Nephron (organoid): ENCODE measurements around the gene LRCOL1.
A peak's percentile ranks its signal among the peaks of the same experiment; 100 is the strongest.

Source experiments
- H3K27ac Mint-ChIP-seq, 3 experiments: 2 replicates each; pipeline ENCODE4 v1.8.0; 2020; ENCODE audit warnings: mixed read lengths in 3 of 3, mild to moderate bottlenecking in 2 of 3, moderate library complexity in 1 of 3
- H3K27me3 Mint-ChIP-seq: 2 replicates; pipeline ENCODE4 v1.8.0; 2021; ENCODE audit warnings: low read depth, mild to moderate bottlenecking, moderate library complexity, mixed read lengths
- H3K36me3 Mint-ChIP-seq: 2 replicates; pipeline ENCODE4 v1.8.0; 2020; ENCODE audit warnings: low read depth, mixed read lengths
- H3K4me1 Mint-ChIP-seq: 2 replicates; pipeline ENCODE4 v1.8.0; 2020; ENCODE audit warnings: mixed read lengths
- H3K4me3 Mint-ChIP-seq, 3 experiments: 2 replicates each; pipeline ENCODE4 v1.8.0; 2020; ENCODE audit warnings: mild to moderate bottlenecking in 3 of 3, mixed read lengths in 3 of 3, moderate library complexity in 2 of 3
- H3K9me3 Mint-ChIP-seq: 2 replicates; pipeline ENCODE4 v1.8.0; 2020; ENCODE audit warnings: mixed read lengths
- TF ChIP-seq, protein P1 (sequence below), 3 experiments: fragments of 200-600 bp; sonication (generic); IDR thresholded peaks; one replicate each; pipeline ENCODE4 v1.5.0; 2021; ENCODE audit warnings: antibody characterized with exemption in 3 of 3; ENCODE audit not compliant: unreplicated experiment in 3 of 3

Gene LRCOL1

GRCh38 chr12:132633398-132633797 is 23.0 kb upstream of the LRCOL1 start:
- Mint-ChIP-seq H3K36me3 (peaks cover 92% of the 10 kb centered on the region), H3K4me3 (no peak overlapping the region), H3K9me3 (no peaks in the 10 kb centered on the region), H3K4me1 (no peaks in the 10 kb centered on the region), H3K27ac (peak overlapping the region in 1 of 3 experiments; percentile 78), H3K27me3 (peaks cover 4% of the 10 kb centered on the region)
- TF ChIP-seq, protein P1, sequence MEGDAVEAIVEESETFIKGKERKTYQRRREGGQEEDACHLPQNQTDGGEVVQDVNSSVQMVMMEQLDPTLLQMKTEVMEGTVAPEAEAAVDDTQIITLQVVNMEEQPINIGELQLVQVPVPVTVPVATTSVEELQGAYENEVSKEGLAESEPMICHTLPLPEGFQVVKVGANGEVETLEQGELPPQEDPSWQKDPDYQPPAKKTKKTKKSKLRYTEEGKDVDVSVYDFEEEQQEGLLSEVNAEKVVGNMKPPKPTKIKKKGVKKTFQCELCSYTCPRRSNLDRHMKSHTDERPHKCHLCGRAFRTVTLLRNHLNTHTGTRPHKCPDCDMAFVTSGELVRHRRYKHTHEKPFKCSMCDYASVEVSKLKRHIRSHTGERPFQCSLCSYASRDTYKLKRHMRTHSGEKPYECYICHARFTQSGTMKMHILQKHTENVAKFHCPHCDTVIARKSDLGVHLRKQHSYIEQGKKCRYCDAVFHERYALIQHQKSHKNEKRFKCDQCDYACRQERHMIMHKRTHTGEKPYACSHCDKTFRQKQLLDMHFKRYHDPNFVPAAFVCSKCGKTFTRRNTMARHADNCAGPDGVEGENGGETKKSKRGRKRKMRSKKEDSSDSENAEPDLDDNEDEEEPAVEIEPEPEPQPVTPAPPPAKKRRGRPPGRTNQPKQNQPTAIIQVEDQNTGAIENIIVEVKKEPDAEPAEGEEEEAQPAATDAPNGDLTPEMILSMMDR (IDR thresholded peaks at IDR 0.05; ENCODE audit: unreplicated experiment in 3 of 3), result no peak

DNA sequence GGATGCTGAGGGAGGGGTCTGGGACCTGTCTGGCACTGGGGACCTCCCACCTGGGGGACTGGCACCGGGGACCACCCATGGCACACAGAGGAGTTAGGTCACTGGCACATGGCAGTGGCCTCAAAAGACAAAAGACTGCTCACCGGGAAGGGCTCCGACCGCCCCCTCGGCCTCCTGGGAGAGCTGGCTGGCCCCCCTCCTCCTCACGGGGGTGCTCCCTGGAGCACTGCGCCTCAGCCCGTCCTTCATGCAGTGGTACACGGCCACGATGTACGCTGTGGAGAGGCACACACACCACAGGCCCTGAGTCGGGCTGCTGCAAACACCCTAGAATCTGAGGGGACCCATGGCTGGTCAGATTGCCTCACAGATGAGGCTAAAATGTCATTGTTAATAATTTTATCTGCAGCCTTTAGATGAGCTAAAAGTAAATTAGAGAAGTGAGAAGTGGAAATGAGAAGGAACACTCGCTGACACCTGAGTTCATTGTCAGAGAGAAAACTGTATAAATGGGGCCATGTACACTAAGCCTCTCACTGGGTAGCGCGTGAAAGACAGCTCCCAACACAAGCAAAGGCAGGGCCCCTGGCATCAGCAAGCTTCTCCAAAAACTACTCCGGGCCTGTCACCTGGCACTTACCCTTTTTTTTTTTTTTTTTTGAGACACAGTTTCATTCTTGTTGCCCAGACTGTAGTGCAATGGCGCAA is 22.3 kb upstream of the LRCOL1 start:
- peaks cover 4% of the 10 kb centered on the region for H3K27me3 Mint-ChIP-seq
- H3K4me3 Mint-ChIP-seq, result no peak overlapping the region
- no peaks in the 10 kb centered on the region for H3K4me1 Mint-ChIP-seq
- TF ChIP-seq, protein P1 (IDR thresholded peaks at IDR 0.05; ENCODE audit: unreplicated experiment in 3 of 3), result no peak
- H3K36me3 Mint-ChIP-seq, result peaks cover 86% of the 10 kb centered on the region
- no peaks in the 10 kb centered on the region for H3K9me3 Mint-ChIP-seq
- H3K27ac Mint-ChIP-seq, result no peak overlapping the region

GRCh38 chr12:132631666-132632065 is 21.3 kb upstream of the LRCOL1 start:
- no peak overlapping the region for H3K4me3 Mint-ChIP-seq
- H3K4me1 Mint-ChIP-seq, result no peaks in the 10 kb centered on the region
- TF ChIP-seq, protein P1 (IDR thresholded peaks at IDR 0.05; ENCODE audit: unreplicated experiment in 3 of 3), result no peak
- no peaks in the 10 kb centered on the region for H3K9me3 Mint-ChIP-seq
- H3K36me3 Mint-ChIP-seq, result peaks cover 77% of the 10 kb centered on the region
- peaks cover 4% of the 10 kb centered on the region for H3K27me3 Mint-ChIP-seq
- no peak overlapping the region for H3K27ac Mint-ChIP-seq

- Mint-ChIP-seq H3K36me3 (peaks cover 75% of the 10 kb centered on the region), H3K4me1 (no peaks in the 10 kb centered on the region), H3K9me3 (no peaks in the 10 kb centered on the region), H3K27ac (no peak overlapping the region), H3K27me3 (peaks cover 4% of the 10 kb centered on the region), H3K4me3 (no peak overlapping the region)
- TF ChIP-seq, protein P1 (IDR thresholded peaks at IDR 0.05; ENCODE audit: unreplicated experiment in 3 of 3), result no peak
These were observed 20.3 kb upstream of the LRCOL1 start for GRCh38 chr12:132630672-132631071.

- Mint-ChIP-seq H3K27ac (no peak overlapping the region), H3K27me3 (no peaks in the 10 kb centered on the region), H3K4me3 (no peak overlapping the region), H3K9me3 (no peaks in the 10 kb centered on the region), H3K36me3 (peaks cover 68% of the 10 kb centered on the region), H3K4me1 (peaks cover 4% of the 10 kb centered on the region)
- TF ChIP-seq, protein P1 (IDR thresholded peaks at IDR 0.05; ENCODE audit: unreplicated experiment in 3 of 3), result no peak
These were observed 18.9 kb upstream of the LRCOL1 start for GRCh38 chr12:132629330-132629729.
